PC-3 (cell line): ENCODE data around the gene KCTD5. TPM values are rescaled to one million over a fixed set of nuclear protein-coding genes. Genes with fewer than 3 reads are reported as not detected.

Experiments
- ATAC-seq: fragments of 200-7000 bp; cut with Tn5 transposase; 2 replicates; pipeline ENCODE4 v1.9.1; 2020; ENCODE audit warnings: mild to moderate bottlenecking, moderate library complexity
- BruUV-seq: library from RNA; stranded (reverse); fragments of 400-500 nt; replicated peaks from 2 replicates; lab custom pipeline; 2021; lab: Mats Ljungman, UMichigan
- CTCF ChIA-PET: fragments of 300-600 bp; sonication (Branson Sonifier 250); formaldehyde crosslinking; loops from one replicate; lab custom pipeline; 2022; ENCODE audit warnings: antibody characterized with exemption; lab: Charles Lee
- POLR2A ChIA-PET: fragments of 300-600 bp; sonication (Branson Sonifier 250); formaldehyde crosslinking; loops from one replicate; lab custom pipeline; 2022; ENCODE audit warnings: antibody characterized with exemption; ENCODE audit not compliant: unreplicated experiment; lab: Charles Lee
- DNase-seq: peaks from one replicate; pipeline ENCODE4 v3.0.0-alpha.2; 2015
- H2AFZ ChIP-seq: fragments of 300-600 bp; sonication (generic); 2 replicates; pipeline ENCODE4 v1.6.0; 2016; ENCODE audit warnings: antibody characterized with exemption, low read length
- H3F3A ChIP-seq: fragments of 300-600 bp; sonication (generic); one replicate; pipeline ENCODE4 v1.6.0; 2017; ENCODE audit warnings: antibody characterized with exemption, low read length, control low read depth, mild to moderate bottlenecking; ENCODE audit not compliant: unreplicated experiment
- H3K27ac ChIP-seq: fragments of 300-600 bp; sonication (generic); 2 replicates; pipeline ENCODE4 v1.5.1; 2016; ENCODE audit warnings: mild to moderate bottlenecking, low read length
- H3K27me3 ChIP-seq: fragments of 300-600 bp; sonication (generic); 2 replicates; pipeline ENCODE4 v1.6.1; 2016; ENCODE audit warnings: low read length, mixed read lengths
- H3K36me3 ChIP-seq: fragments of 300-600 bp; sonication (generic); 2 replicates; pipeline ENCODE4 v1.6.1; 2016; ENCODE audit warnings: low read depth, mixed run types, low read length, mixed read lengths
- H3K4me1 ChIP-seq: fragments of 300-600 bp; sonication (generic); 2 replicates; pipeline ENCODE4 v1.5.1; 2016; ENCODE audit warnings: low read length; ENCODE audit not compliant: insufficient read depth
- H3K4me2 ChIP-seq: fragments of 300-600 bp; sonication (generic); 2 replicates; pipeline ENCODE4 v1.6.0; 2016; ENCODE audit warnings: low read length
- H3K4me3 ChIP-seq: fragments of 300-600 bp; sonication (generic); 2 replicates; pipeline ENCODE4 v1.5.1; 2016; ENCODE audit warnings: mild to moderate bottlenecking, low read length, mixed read lengths
- H3K79me2 ChIP-seq: fragments of 300-600 bp; sonication (generic); 2 replicates; pipeline ENCODE4 v1.6.1; 2017; ENCODE audit warnings: low read length, mixed read lengths
- H3K9ac ChIP-seq: fragments of 300-600 bp; sonication (generic); 2 replicates; pipeline ENCODE4 v1.6.0; 2016; ENCODE audit warnings: mild to moderate bottlenecking, low read length
- H3K9me2 ChIP-seq: fragments of 300-600 bp; sonication (generic); replicated peaks from 2 replicates; pipeline ENCODE4 v1.6.1; 2016; ENCODE audit warnings: mixed run types, low read length, mixed read lengths
- H3K9me3 ChIP-seq: fragments of 300-600 bp; sonication (generic); 2 replicates; pipeline ENCODE4 v1.6.1; 2016; ENCODE audit warnings: low read length, mixed read lengths
- H4K20me1 ChIP-seq: fragments of 300-600 bp; sonication (generic); 2 replicates; pipeline ENCODE4 v1.6.1; 2016; ENCODE audit warnings: low read length, mixed read lengths
- CTCF ChIP-seq: fragments of 300-600 bp; sonication (generic); conservative IDR thresholded peaks from 2 replicates; pipeline ENCODE4 v1.5.1; 2017; ENCODE audit warnings: antibody characterized with exemption, low read depth, mild to moderate bottlenecking, low read length
- EZH2 ChIP-seq: fragments of 300-600 bp; sonication (generic); IDR thresholded peaks from one replicate; pipeline ENCODE4 v1.6.1; 2017; ENCODE audit warnings: antibody characterized with exemption, mild to moderate bottlenecking, low read length; ENCODE audit not compliant: unreplicated experiment
- EZH2phosphoT487 ChIP-seq: fragments of 300-600 bp; sonication (generic); IDR thresholded peaks from 2 replicates; pipeline ENCODE4 v1.6.1; 2018; ENCODE audit warnings: mild to moderate bottlenecking, antibody characterized with exemption, low read length, borderline replicate concordance
- intact Hi-C: fragments of 100-400 bp; cut with micrococcal nuclease; formaldehyde crosslinking; loops from 2 replicates; pipeline ENCODE4 v1.9.0; 2023
- total RNA-seq: library from RNA; depleted of rRNA; stranded (reverse); fragments of >200 nt; gene quantifications from 2 replicates; pipeline ENCODE4 v1.2.3, GENCODE V29; 2014

KCTD5 gene
- total RNA-seq, 1 experiment from 2014 or later, result 52.2 TPM

DNA sequence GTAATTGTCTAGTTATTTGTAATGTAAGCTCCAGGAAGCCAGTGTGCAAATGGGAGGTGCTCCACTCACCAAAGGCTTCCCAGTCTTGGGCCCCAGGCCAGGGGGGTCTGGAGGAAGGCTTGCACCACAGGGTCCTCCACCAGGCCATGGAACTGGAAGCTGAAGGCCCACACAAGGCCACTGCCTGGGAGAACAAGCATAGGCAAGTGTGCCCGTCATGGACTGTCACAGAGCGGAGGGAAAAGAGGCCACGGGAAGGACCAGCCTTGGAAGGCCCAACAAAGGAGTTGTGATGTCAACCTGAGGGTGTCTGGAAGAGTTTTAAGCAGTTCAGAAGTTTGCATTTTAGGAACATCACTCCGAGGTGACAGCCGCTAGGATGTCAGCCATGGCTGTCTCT lies 67.2 kb downstream of the KCTD5 start:
- POLR2A ChIA-PET, result no interaction called here
- Histone ChIP-seq H3K9ac (no peak overlapping the region), H3K27ac (no peak overlapping the region), H3F3A (no peaks in the 10 kb centered on the region), H3K4me2 (no peak overlapping the region), H3K4me3 (no peak overlapping the region), H3K9me3 (no peaks in the 10 kb centered on the region), H4K20me1 (peaks cover 15% of the 10 kb centered on the region), H3K4me1 (peaks cover 10% of the 10 kb centered on the region), H2AFZ (no peak overlapping the region), H3K9me2 (no peaks in the 10 kb centered on the region), H3K36me3 (peaks cover 3% of the 10 kb centered on the region; the same call in 1 of the 2 replicates), H3K27me3 (no peaks in the 10 kb centered on the region), H3K79me2 (peaks cover 30% of the 10 kb centered on the region)
- intact Hi-C loops, result no loop called here
- DNase-seq, result no peak
- ATAC-seq, result no peak
- TF ChIP-seq EZH2phosphoT487, result no peak
- no peak for TF ChIP-seq CTCF
- TF ChIP-seq EZH2, result no peak
- CTCF ChIA-PET, result no interaction called here
- no TSS peak for BruUV-seq

DNA sequence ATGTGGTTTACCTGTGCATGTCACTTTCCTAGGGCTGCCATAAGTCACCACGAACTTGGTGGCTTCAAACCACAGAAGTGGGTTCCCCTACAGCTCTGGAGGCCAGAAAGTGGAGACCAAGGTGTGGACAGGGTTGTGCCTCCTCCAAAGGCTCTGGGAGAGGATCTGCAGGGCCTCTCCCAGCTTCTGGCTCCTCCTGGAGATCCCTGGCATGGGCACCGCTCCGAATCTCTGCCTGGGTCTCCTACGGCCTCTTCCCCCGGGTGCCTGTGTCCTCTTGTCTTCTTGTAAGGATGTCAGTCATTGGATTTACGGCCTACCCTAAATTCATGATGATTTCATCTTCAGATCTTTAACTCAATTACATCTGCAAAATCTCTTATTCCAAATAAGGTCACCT lies 67.6 kb downstream of the KCTD5 start:
- BruUV-seq, result no TSS peak

More for the DNA sequence above, 67.6 kb downstream of the KCTD5 start:
- Histone ChIP-seq H3K36me3 (peaks cover 3% of the 10 kb centered on the region; the same call in 1 of the 2 replicates), H3K27ac (no peak overlapping the region), H3K9me2 (no peaks in the 10 kb centered on the region), H3K9ac (no peak overlapping the region), H3K4me2 (no peak overlapping the region), H3F3A (no peaks in the 10 kb centered on the region), H3K79me2 (peaks cover 35% of the 10 kb centered on the region), H3K27me3 (no peaks in the 10 kb centered on the region), H3K9me3 (no peaks in the 10 kb centered on the region), H3K4me3 (no peak overlapping the region), H4K20me1 (peaks cover 20% of the 10 kb centered on the region), H2AFZ (no peak overlapping the region), H3K4me1 (peaks cover 15% of the 10 kb centered on the region)
- DNase-seq (no peak), ATAC-seq (no peak)
- no peak for TF ChIP-seq EZH2
- no peak for TF ChIP-seq EZH2phosphoT487
- no peak for TF ChIP-seq CTCF
- ChIA-PET CTCF (no interaction called here), POLR2A (no interaction called here)
- intact Hi-C loops, result no loop called here
